Mucosa of gallbladder (tissue), 1 donor: ENCODE data around the gene STAT5A. TPM values are rescaled to one million over a fixed set of nuclear protein-coding genes. Genes with fewer than 3 reads are reported as not detected.
"Not testable (repeated sequence)": the region's sequence is repeated elsewhere in the genome, so short reads cannot be mapped to it uniquely, and the experiment has no call there.

Experiments used
- DNase-seq: peaks from one replicate; pipeline ENCODE4 v3.0.0-alpha.2; 2020; ENCODE audit warnings: low spot score
- total RNA-seq: library from RNA; stranded (reverse); gene quantifications from one replicate; pipeline ENCODE4 v1.2.1, GENCODE V29; 2021
- donor health status: DM: no; HTN: no; CAD: no.

STAT5A gene
- 30.8 TPM for total RNA-seq

DNA sequence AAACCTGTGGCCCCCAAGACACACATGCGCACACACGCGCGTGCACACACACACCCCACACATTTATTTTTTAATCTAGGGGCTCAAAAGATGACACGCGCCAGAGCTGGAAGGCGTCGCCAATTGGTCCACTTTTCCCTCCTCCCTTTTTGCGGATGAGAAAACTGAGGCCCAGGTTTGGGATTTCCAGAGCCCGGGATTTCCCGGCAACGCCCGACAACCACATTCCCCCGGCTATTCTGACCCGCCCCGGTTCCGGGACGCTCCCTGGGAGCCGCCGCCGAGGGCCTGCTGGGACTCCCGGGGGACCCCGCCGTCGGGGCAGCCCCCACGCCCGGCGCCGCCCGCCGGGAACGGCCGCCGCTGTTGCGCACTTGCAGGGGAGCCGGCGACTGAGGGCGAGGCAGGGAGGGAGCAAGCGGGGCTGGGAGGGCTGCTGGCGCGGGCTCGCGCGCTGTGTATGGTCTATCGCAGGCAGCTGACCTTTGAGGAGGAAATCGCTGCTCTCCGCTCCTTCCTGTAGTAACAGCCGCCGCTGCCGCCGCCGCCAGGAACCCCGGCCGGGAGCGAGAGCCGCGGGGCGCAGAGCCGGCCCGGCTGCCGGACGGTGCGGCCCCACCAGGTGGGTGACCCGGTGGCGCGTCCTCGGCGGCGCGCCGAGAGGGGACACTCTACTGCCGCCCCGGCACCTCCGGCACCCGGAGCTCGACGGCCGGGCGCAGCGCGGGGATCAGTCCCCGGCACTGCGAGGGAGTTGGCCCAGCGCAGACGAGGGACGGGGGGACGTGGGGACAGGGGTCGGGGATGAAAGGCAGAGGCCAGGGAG lies at the start of gene STAT5A:
STAT5A (plus strand) TSS at position 522 of the 826 bp plus-strand sequence. CDS start 914 bp downstream, outside the sequence.
- DNase-seq, result peak; percentile 85

- not testable (repeated sequence) for DNase-seq
These were observed 48.7 kb upstream of the STAT5A start for GRCh38 chr17:42239576-42239975.

DNA sequence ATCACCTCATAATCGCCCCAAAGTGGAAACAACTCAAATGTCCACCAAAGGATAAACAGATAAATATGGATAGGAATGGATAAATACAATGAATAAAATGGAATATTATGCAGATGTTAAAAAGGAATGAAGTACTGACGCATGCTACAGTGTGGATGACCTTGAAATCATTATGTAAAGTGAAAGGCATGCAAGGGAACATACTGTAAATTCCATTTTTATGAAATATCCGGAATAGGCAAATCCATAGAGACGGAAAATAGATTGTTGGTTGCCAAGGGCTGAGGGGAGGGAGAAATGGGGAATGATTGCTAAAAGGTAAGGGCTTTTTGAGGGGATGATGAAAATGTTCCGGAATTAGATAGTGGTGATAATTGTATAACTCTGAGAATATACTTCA lies 48.1 kb upstream of the STAT5A start:
- no peak for DNase-seq

GRCh38 chr17:42240863-42241262 lies 47.4 kb upstream of the STAT5A start:
- not testable (repeated sequence) for DNase-seq

DNA sequence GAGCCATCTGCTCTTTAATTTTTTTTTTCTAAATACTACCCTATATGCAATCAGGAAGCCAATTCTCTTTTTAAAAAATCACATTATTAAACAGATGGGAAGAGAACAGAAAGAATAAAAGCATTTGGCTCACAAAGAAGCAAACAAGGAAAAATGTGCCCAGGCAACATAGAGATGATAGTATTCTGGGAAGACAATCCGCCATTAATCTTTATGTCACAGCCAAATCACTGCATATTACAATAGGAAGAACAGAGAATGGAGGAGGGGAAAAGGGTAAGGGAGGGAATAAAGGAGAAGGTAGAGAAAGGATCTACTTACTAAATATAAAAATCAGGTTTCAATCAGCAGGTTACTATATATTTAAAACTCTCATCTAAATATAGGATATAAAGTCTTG lies 46.4 kb upstream of the STAT5A start:
- DNase-seq, result no peak

- DNase-seq, result no peak
These were observed 44.8 kb upstream of the STAT5A start for GRCh38 chr17:42243493-42243982.

DNA sequence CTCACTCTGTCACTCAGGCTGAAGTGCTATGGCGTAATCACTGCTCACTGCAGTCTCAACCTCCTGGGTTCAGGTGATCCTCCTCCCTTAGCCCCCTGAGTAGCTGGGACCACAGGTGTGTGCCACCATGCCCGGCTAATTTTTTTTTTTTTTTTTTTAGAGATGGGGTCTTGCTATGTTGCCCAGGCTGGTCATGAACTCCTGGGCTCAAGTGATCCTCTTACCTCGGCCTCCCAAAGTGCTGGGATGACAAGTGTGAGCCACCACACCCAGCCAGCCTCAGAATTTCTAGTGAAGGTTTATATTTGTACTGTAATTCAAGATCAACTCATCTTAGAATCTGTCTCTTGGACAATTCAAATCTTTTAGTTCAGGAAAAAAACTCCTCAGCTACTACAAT lies 44.2 kb upstream of the STAT5A start:
- DNase-seq, result not testable (repeated sequence)

- not testable (repeated sequence) for DNase-seq
These were observed 43.1 kb upstream of the STAT5A start for GRCh38 chr17:42245183-42245582.

DNA sequence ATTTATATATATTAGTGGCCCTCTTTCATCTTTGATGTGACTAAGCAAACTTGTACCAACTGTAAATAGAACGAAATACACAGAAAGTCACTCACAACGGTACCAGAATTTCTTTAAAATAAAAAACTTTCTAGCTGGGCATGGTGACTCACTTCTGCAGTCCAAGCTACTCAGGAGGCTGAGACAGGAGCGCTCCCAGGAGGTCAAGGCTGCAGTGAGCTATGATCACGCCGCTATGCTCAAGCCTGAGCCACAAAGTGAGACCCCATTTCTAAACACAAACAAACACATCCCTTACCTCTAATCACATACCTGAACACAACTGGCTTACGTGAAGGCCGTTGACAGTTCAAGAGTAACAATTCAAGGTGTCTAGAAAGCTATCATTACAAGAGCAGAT lies 41.8 kb upstream of the STAT5A start:
- DNase-seq, result no peak

DNA sequence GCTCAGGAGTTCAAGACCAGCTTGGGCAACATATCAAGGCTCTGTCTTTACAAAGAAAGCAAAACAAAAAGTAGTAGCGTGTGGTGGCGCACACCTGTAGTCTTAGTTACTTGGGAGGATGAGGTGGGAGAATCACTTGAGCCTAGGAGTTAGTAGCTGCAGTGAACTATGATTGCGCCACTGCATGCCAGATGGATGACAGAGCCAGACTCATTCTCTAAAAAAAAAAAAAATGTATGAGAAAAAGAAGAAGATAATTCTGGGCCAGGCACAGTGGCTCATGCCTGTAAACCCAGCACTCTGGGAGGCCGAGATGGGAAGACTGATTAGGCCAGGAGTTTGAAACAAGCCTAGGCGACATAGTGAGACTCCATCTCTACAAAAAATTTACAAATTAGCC lies 40.6 kb upstream of the STAT5A start:
- DNase-seq, result no peak

DNA sequence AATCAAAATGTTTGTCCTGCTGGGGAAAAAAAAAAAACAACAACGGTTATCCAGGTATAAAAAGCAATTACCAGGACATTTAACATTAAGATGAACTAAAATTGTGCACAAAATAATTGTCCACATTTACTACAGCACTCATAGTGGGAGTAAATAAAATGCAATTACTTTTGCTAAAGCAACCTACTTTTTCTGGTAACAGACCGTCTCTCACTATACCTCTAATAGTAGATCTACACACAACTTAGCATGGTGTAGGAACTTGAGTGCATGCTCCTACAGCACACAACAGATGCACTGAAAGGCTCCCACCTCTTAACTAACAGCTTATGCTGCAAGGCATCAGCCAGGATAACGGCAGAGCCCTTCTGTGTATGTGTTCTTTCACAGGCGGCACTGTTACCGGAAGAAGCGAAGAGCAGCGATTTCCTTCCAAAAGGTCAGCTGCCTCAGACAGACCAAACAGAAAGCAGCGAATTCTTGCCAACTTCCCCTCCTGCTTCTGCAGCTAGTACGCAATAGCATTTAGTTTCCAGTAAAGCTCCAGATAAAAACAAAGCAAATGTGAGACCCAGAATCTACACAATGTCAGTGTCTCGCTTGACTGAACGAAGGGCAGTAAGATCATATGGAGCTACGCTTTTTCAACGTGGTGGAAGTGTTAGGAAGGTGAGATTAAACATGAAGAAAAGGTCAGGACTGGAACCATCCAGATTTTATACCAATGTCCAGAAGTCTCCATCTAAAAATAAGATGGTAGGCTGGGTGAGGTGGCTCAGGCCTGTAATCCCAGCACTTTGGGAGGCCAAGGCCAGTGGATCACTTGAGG lies 39.7 kb upstream of the STAT5A start:
- peak; percentile 89 for DNase-seq

DNA sequence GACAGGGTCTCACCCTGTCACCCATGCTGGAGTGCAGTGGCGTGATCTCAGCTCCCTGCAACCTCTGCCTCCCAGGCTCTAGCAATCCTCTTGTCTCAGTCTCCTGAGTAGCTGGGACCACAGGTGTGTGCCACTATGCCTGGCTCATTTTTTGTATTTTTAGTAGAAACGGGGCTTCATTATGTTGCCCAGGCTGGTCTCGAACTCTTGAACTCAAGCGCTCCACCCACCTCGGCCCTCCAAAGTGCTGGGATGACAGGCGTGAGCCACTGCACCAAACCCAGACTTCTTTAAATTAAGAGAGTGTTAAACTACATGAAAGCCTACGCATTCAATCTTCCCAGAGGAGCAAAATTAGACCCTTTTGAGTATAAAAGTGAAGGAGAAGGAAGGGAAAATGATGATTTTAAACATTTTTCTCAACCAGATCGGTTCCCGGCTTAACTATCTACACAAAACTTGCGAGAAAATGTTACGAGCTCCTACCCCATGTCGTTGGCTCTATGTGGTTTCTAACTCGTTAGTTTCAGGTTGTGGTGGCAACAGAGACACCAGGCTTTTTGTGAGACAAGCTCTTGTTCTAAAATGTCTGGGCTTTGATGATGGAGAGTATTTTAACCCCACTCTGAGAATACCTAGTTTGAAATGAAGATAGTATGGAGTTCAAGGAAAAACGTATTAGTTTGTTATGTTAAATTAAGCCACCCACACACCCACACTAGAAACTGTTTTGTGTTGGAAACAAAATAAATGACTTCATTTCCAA lies 38.4 kb upstream of the STAT5A start:
- DNase-seq, result no peak

GRCh38 chr17:42251115-42251514 lies 37.2 kb upstream of the STAT5A start:
- DNase-seq, result no peak

GRCh38 chr17:42252597-42253550 lies 35.4 kb upstream of the STAT5A start:
- no peak for DNase-seq

- no peak for DNase-seq
These were observed 34.7 kb upstream of the STAT5A start for GRCh38 chr17:42253578-42253977.

DNA sequence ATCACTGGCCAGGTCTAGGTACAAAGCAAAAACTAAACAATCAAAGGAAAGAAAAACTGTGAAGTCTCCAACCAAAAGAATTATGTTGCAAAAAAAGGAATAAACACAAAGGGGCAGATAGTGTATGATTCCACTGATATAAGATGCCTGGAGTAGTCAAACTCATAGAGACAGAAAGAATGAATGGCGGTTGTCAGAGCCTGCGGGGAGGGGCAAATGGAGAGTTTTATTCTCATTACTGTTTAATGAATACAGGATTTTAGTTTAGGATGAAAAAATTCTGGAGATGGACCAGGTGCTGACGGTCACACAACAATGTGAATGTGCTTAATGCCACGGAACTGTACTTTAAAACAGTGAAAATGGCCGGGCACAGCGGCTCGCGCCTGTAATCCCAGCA lies 32.9 kb upstream of the STAT5A start:
- DNase-seq, result no peak

- no peak for DNase-seq
These were observed 28.0 kb upstream of the STAT5A start for GRCh38 chr17:42260318-42260717.

DNA sequence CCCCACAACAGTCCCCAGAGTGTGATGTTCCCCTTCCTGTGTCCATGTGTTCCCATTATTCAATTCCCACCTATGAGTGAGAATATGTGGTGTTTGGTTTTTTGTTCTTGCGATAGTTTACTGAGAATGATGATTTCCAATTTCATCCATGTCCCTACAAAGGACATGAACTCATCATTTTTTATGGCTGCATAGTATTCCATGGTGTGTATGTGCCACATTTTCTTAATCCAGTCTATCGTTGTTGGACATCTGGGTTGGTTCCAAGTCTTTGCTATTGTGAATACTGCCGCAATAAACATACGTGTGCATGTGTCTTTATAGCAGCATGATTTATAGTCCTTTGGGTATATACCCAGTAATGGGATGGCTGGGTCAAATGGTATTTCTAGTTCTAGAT lies 23.9 kb upstream of the STAT5A start:
- DNase-seq, result not testable (repeated sequence)

GRCh38 chr17:42266462-42266861 lies 21.8 kb upstream of the STAT5A start:
- DNase-seq, result no peak

DNA sequence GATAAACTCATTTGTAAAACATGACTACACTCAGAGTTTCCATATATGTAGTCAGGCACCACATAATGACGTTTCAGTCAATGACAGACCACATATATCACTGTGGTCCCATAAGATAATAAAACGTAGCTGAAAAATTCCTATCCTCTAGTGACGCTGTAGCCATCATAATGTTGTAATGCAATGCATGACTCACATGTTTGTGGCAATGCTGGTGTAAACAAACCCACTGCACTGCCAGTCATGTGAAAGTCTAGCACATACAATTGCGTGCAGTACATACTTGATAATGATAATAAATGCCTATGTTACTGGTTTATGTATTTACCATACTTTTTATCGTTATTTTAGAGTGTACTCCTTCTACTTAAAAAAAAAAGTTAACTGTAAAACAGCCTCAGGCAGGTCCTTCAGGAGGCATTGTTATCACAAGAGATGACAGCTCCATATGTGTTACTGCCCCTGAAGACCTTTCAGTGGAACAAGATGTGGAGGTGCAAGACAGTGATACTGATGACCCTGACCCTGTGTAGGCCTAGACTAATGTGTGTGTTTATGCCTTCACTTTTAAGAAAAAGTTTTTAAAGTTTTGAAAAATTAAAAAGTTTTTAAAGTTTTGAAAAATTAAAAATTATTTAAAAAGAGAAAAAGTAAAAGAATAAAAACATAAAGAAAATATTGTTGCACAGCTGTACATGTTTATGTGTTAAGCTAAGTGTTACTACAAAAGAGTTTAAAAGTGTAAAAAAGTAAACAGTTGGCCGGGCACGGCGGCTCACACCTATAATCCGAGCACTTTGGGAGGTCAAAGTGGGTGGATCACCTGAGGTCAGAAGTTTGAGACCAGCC lies 21.2 kb upstream of the STAT5A start:
- no peak for DNase-seq
